Measurements from ENCODE around the gene AKAP1.
"Not testable (repeated sequence)": the region's sequence is repeated elsewhere in the genome, so short reads cannot be mapped to it uniquely, and the experiment has no call there.

Gene AKAP1

DNA sequence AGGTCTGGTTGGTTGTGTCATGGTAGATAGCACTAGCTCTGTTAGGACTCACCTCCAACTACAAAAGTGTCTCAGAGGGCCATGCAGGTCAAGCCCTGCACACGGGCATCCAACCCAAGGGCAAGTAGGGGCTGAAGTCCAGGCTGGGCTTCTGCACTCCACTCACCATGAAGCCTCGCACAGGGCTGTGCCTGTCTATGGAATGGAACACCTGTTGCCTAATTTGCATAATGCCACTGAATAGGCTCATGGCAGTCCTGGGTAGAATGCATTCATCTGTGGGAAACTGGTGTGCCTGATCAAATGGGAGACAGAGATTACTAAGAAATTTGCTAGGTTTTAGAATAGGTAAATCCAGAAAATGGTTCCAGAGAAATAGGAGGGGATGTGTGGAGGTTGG, 8.0 kb upstream of the AKAP1 start:
- no peak for DNase-seq (ENCODE audit: low read depth)

DNA sequence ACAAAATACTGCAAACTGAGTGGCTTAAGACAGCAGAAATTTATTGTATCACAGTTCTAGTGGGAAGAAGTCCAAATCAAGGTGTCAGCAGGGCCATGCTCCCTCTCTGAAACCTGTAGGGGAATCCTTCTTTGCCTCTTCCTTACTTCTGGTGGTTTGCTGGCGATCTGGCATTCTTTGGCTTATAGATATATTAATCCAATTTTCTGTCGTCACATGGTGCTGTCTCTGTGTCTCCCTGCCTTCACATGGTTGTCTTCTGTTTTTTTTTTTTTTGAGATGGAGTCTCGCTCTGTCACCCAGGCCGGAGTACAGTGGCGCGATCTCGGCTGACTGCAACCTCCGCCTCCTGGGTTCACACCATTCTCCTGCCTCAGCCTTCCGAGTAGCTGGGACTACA, 6.8 kb upstream of the AKAP1 start:
- DNase-seq (ENCODE audit: low read depth), result no peak

DNA sequence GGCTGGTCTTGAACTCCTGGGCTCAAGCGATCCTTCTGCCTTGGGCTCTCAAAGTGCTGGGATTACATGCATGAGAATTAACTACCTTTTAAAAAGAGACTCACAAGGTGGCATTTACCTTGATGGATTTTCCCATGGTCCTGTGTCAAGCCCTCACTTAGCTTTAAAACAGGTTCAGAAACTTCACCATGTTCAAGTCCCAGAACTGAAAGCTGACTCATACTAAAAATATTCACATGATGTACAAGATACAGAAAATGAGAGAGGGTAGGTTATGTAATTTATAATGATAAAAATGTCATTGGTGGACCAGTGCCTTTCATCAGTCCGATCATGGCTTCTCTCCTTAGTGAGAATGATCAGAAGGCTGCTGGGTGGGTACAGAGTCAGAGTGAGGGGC, 4.3 kb upstream of the AKAP1 start:
- DNase-seq (ENCODE audit: low read depth), result no peak

DNA sequence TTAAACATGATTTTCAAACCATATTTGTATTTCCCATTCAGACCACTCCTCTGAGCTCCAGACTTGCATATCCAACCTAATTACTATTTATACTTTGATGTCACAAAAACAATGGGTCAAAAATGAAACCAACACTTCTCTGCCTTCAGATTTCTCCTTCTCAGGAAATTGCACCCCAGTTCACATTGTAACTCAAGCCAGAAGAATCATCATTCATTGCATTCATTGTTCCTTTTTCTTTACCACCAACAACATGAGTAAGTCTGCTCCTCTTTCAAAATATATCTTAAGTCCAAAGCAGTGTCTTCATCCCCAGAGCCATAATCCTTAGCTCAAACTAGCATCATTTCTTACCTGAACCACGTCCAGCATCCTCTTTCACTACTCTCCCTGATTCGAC, 2.6 kb upstream of the AKAP1 start:
- no peak for DNase-seq (ENCODE audit: low read depth)

DNA sequence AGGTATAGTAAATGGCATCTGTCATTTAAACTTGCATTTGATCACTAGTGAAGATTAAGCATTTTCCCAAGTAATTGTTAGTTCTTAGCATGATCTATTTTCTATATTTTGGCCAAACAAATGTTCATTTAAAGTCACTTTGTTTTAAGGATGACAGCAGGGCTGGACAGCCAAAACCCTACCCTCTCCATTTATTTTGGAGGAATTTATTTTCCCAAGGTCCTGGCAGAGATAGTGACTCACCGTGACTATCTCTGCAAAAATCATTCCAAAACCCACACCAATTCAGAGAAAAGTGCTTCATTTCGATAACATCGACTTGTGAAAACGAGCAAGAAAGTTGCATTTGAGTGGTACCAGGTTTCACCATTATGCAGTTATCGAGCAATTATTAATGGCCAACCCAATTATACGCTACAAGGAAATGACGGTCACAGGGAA, 665 bp upstream of the AKAP1 start:
- no peak for DNase-seq (ENCODE audit: low read depth)

DNA sequence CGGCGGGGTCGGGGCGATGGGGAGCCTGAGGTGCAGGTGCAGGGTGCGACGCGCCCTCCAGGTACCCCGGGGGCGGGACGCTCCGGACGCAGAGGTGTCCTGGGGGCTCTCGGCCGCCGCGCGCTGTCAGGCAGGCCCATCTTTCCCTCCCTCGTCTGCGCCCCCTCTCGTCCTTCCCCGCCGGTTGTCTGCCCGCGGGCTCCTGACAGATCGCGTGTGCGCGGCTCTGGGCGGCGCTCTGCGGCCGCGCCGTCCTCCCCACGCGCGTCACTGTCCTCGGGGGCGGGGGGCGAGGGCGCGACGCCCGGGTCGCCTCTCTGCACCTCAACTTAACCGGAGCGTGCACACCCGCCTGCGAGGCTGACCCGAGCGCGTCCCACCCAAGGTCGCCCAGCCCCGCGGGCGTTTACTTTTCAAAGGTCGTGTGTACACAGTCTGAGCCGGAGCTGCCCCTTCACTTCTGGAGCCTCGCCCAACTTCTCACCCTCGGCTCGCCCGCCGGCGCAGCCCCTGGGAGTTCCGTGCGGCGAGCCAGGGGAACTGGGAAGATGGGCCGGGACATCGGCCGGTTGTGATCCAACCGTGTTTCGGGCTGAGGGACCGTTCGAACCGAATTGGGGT, 512 bp downstream of the AKAP1 start:
- peak; percentile 46 for DNase-seq (ENCODE audit: low read depth)

DNA sequence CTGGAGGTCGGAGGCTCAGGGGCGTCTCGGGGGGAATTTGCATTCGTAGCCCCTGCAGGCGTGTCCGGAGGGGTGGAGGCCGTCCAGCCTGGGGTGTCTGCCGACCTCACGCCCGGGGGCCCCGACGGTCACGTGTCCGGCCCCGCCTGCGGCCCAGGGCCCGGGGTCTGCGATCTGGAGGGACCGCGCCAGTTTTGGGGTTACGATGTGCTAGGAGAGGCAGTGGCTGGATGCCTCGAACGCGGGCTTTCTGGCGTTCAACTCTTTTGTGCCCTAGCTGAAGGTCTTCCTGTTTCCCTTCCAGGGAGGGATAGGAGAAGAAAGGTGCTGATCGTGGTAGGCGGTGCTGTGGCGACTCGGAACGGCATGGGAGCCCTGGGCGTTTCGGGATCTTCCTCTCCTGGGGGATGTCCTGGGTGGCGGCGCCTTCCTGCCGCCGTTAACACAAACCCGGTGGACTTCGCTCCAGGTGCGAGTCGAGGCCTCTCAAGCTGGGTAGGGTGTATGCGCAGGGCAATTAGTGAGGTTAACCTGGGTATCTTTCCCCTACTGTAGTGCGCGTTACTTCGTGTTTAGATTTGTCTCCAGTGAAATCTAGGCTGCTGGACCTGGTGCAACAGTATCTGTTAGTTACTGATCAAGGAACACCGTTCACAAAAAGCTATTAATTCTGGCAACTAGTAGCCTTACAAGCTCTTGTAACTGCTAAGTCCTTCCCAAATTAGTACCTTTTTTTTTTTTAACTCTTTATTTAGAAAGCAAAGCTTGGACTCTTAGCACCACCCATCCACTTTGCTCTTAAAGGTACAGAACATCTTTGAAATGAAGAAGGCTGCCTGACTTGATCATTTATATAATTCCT, 1.3 kb downstream of the AKAP1 start:
- DNase-seq (ENCODE audit: low read depth), result no peak

DNA sequence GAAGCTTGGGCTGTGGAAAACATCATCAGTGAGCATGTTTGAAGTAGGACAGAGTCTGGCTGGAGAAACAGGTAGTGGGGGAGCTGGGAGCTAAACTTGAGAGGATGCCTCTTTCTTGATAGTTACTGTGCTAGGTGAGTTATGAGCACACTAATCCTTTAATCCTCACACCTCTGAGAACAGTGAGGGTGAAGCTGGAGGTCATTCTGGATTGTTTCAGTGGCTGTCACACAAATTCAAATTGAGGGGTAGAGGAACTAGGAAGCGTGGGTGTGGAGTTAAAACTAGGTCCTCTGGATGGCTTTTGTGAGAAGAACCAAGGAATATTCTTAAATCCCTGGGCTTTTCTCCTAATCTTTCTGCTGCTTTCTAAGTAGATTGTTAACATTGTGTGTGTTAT, 3.3 kb downstream of the AKAP1 start:
- DNase-seq (ENCODE audit: low read depth), result no peak

DNA sequence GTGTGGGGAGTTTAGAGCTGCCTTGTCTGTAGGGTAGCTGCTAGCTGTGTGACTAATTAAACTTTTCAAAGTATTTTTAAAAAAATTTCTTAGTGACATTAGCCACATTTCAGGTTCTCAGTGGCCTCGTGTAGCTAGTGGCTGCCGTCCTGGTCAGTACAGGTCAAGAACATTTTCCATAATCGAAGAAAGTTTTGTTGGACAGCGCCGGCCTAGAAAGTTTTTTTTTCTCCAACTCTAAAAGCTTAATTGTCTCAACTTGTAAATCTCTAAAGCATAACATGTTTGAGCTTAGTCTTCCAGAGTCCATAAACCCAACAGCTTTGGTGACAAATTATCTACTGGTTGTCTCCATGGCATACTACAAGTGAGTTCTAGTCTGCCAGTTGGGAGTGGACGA, 4.3 kb downstream of the AKAP1 start:
- DNase-seq (ENCODE audit: low read depth), result no peak

DNA sequence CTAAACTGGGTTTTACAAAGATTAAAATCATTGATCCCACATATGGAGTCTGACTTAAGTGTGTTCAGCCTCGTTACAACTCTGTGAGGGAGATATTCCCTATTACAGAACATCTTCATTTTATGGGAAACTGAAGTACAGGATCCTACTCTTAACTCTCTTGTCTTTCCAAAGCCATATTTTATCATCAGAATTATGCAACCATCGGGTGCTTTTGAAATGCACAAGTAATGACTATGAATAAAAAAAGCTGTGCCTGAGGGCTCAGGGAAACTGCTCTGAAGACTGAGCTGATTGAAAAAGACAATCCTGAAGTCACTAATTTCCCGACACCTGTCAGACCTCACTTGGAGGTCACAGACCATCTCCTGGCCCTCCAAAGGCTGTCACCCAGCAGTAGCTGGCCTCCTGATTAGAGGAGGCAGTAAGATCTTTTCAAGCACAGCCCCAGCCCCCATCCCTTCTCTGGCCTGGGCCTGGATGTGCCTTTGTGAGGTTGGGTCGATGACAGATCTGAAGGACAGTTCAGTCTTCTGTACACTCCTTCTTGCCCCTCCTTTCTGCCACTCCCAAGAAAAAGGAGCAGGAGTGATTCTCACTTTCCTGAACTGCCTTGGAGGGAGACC, 5.6 kb downstream of the AKAP1 start:
- no peak for DNase-seq (ENCODE audit: low read depth)

DNA sequence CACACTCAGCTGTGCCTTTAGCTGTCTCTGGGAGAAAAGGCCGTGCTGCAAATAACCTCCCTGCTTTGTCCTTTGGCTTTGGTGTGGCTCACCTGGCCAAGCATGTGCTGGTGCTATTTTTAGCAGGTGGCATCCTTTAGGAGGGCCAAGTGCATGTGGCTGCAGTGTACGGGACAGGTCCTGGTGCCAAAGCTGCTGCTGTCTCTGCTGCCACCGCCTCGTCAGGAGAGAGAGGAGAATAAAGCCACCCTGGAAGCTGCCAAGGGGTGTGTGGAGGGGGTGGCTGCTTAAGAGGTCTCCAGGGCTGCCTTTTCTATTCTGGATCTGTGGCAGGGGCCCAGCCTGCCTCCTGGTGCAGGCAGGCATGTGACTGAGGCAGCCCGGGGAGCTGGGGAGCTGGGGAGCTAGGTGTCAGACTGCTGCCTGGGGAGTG, 6.2 kb downstream of the AKAP1 start:
- DNase-seq (ENCODE audit: low read depth), result no peak

DNA sequence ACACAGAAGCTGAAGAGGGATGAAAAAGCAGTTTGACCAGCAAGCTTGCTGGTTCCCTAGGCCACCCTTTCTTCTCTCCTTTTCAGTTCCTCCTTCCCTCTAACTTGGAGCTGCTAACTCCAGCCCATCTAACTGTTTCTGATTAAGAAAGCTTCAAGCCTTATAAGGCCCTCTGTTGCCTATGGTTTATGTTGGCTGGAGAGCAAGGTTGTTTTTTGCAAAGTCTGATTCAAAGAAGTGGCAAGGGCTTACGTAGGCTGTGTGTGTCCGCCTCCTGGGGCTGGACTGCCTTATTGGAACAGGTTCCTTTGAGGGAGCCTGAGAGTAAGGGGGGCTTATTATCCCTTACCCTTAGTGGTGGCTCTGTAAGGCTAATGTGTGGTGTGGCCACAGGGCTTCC, 7.1 kb downstream of the AKAP1 start:
- DNase-seq (ENCODE audit: low read depth), result no peak

DNA sequence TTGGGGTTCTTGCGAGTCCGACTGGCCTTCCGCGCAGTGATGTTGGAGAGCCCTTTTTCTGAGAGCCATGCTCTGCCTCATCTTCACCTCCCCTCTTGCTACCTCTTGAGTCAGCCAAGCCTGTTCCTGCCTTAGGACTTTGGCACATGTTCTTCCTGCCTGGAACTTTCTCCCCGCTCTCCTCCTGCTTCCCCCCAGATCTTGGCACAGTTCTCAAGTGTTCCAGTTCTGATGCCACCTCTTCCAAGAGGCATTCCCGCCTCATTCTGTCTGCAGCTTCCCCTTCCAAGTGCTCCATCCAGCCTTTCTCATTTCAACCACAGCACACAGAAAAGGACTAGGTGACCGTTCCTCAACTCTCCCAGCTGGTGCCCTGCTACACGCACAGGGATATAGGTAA, 7.7 kb downstream of the AKAP1 start:
- no peak for DNase-seq (ENCODE audit: low read depth)

DNA sequence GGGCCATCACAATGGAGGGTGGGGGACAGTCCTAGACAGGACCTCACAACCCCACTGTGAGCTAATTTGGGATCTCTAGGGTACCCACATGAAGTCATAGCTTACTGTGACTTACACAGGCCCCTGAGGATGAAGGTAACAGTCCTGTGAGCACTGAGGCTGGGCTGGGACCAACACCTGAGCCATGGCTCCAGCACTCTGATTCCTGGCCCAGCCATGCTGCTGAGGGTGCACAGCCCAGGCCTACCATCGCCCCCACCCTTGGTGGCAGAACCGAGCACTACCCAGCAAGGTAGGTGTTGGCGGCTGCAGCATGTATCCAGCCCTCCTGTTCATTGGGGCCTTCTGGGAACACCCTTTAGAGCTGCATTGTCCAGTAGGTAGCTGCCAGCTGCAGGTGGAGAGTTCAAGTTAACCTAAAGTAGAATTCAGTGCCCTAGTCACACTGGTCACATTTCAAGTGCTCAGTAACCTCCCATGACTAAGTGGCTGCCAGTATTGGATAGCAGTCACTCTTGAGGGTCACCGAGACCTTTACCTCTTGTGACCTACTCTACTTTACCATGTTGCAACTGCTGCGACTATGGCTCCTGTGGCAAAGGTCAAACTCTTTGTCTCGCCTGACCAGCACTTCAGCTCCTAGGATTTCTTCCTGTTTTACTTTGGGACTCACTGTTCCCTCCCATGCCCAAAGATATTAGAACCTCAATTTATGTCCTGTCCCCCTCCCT, 11.6 kb downstream of the AKAP1 start:
- no peak for DNase-seq (ENCODE audit: low read depth)

DNA sequence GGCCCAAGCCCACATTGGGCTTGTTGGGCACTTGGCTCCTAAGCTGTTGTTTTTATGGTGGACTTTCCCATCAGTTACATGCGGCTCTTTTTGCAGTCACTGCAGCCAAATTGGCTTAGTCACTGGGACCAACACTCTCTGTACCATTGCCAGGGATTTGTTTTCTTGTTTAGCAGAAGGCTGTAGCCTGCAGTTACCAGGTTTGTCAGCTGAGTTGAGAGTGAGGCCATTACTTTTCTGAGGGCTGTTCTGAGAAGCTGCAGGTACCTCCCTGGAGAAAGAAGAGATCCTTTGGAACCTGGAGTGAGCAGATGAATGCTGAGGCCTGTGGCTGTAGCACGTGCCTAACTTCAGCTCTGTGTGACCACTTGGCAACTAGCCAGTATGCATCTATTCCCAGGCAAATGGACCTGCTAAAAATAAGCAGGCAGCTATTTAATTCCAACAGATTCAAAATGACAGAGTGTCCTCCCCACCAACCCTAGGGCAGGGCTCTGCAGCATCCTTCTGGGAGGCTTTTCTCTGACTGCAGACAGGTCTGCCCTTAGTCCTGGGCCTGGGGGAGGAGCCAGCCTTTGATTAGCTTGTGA, 12.9 kb downstream of the AKAP1 start:
- DNase-seq (ENCODE audit: low read depth), result no peak

DNA sequence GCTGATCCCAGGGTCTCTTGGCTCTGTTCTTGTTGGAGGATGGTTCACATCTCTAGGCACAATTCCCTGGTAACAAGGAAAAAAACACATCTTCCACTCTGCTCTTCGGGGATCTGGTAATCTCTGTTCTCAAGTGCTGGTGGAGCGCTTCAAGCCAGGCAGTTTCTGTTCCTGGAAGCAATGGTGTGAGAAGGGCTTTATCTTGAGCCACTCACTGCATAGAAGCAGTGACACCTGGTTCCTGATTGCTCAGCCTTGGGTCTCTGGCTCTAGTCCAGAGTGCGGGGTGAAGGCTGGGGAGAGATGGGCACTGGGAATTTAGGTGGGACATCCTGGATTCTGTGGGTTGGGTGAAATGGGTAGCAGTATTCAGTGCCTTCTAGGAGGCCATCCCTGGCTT, 14.1 kb downstream of the AKAP1 start:
- DNase-seq (ENCODE audit: low read depth), result no peak

DNA sequence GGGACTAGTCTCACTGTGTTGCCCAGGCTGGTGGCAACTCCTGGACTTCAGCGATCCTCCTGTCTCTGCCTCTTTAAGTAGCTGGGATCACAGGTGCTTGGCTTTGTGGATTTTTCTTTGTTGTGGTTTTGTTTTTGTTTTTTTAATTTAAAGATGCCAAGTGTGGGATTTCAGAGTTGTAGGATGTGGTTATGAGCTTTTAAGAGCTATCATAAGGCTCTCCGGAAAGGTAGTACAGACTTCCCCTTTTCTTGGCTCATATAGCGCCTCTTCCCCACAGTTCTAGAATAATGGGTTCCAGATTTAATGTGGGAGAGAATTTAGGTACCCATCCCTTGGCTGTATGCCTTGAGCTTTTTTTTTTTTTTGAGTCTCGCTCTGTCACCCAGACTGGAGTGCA, 17.1 kb downstream of the AKAP1 start:
- DNase-seq (ENCODE audit: low read depth), result no peak

DNA sequence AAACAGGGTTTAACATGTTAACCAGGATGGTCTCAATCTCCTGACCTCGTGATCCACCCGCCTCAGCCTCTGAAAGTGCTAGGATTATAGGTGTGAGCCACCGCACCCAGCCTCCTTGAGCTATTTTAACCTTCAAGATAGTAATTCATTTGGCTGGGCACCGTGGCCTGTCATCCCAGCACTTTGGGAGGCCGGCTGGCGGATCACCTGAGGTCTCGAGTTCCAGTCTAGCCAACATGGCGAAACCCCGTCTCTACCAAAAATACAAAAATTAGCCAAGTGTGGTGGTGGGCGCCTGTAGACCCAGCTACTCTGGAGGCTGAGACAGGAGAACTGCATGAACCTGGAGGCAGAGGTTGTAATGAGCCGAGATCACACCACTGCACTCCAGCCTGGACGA, 17.6 kb downstream of the AKAP1 start:
- DNase-seq (ENCODE audit: low read depth), result not testable (repeated sequence)

DNA sequence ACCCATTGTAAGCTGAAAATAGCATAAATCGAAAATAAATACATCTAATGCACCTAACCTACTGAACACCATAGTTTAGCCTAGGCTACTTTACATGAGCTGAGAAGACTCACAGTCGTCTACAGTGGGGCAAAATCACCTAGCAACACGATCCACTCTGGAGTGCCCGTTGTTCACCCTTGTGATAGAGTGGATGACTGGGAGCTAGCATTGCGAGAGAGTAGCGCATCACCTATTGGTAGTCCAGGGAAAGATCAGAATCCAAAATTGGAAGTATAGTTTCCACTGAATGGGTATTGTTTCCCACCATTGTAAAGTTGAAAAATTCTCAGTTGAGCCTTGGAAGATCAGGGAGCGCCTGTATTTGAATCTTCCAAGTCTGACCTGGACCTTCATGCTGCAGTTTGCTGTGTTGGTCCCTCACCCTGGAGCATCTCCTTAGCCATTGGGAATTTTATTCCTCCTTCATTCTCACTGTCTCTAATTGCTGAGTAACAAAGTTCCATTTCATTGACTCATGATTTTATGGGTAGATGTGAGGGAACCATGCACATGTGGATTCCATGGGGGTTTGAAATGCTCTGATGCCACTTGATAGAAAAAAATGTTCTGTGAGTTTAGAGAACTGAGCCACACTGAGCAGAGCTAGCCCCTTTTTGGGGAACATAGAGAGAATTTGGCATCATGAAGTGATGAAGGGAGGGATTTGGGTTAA, 19.6 kb downstream of the AKAP1 start:
- no peak for DNase-seq (ENCODE audit: low read depth)

DNA sequence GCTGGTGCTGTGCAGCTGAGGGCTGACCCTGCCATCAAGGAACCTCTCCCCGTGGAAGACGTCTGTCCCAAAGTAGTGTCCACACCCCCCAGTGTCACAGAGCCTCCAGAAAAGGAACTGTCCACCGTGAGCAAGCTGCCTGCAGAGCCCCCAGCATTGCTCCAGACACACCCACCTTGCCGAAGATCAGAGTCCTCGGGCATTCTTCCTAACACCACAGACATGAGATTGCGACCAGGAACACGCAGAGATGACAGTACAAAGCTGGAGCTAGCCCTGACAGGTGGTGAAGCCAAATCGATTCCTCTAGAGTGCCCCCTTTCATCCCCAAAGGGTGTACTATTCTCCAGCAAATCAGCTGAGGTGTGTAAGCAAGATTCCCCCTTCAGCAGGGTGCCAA, 20.5 kb downstream of the AKAP1 start:
- DNase-seq (ENCODE audit: low read depth), result no peak

DNA sequence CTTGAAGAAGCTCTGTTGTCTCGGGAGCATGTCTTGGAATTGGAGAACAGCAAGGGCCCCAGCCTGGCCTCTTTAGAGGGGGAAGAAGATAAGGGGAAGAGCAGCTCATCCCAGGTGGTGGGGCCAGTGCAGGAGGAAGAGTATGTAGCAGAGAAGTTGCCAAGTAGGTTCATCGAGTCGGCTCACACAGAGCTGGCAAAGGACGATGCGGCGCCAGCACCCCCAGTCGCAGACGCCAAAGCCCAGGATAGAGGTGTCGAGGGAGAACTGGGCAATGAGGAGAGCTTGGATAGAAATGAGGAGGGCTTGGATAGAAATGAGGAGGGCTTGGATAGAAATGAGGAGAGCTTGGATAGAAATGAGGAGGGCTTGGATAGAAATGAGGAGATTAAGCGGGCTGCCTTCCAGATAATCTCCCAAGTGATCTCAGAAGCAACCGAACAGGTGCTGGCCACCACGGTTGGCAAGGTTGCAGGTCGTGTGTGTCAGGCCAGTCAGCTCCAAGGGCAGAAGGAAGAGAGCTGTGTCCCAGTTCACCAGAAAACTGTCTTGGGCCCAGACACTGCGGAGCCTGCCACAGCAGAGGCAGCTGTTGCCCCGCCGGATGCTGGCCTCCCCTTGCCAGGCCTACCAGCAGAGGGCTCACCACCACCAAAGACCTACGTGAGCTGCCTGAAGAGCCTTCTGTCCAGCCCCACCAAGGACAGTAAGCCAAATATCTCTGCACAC, 21.2 kb downstream of the AKAP1 start:
- DNase-seq (ENCODE audit: low read depth), result no peak
